ENCODE data around the gene ZNF574. TPM values are rescaled to one million over a fixed set of nuclear protein-coding genes. Genes with fewer than 3 reads are reported as not detected.

ZNF574 gene
- total and polyA plus RNA-seq, 2 experiments from 2014 or later: 19.4 to 61.2 TPM

- TF ChIP-seq ZNF462 (CRISPR knock-in tag; IDR thresholded peaks at IDR 0.05) (no peak), EZH2 (IDR thresholded peaks at IDR 0.05; ENCODE audit: low read depth, unreplicated experiment) (no peak)
- TF ChIP-seq, protein P1, sequence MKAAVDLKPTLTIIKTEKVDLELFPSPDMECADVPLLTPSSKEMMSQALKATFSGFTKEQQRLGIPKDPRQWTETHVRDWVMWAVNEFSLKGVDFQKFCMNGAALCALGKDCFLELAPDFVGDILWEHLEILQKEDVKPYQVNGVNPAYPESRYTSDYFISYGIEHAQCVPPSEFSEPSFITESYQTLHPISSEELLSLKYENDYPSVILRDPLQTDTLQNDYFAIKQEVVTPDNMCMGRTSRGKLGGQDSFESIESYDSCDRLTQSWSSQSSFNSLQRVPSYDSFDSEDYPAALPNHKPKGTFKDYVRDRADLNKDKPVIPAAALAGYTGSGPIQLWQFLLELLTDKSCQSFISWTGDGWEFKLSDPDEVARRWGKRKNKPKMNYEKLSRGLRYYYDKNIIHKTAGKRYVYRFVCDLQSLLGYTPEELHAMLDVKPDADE (IDR thresholded peaks at IDR 0.05): no peak
Measured at GRCh38 chr19:42052241-42052863, 23.6 kb upstream of the ZNF574 start (continued).

DNA sequence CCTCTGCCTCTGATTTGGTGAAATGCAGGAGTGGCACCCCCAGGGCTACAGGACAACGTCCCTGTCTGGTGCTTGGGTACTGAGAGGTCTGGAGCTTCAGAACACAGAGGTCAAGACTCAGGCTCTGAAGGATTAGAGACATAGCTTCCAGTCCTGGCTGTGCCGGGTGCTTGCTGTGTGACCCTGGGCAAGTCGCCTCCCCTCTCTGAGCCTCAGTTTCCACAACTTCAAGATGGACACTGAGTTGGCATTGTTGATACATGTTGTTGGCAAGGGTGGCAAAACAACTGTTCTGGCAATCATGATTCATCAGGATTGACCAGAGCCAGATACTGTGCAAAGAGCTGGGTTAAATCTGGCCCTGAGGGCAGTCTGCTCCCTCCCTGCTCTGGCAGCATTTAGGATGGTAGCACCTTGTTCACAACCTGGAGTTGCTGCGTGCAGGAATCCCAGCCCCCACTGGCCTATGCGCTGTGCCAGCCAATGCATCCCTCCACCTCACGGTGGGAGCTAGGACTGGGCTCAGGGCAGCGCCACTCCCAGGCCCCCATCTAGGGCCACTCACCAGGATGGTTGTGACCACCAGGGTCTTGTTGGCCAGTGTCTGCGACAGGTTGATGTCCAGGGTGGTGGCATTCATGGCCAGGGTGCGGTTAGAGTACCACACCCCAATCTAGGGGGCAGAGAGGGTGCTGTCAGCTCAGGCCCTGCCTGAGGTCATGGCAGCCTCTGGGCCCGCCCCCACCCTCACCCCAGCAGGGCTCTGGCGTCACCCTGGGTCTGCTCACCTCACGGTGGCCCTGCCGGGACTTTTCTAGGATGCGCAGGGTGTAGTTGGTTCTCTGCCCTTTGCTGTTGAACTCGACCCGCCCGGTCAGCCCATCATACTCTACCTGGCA lies 22.7 kb upstream of the ZNF574 start:
- H3K27ac ChIP-seq (ENCODE audit: low read depth): no peak overlapping the region
- DNase-seq (ENCODE audit: low spot score): no peak
- Mint-ChIP-seq H3K27ac (no peak overlapping the region), H3K36me3 (ENCODE audit: low read depth) (peaks cover 70% of the 10 kb centered on the region), H3K9me3 (no peaks in the 10 kb centered on the region; the same call in 2 of the 3 replicates), H3K27me3 (ENCODE audit: insufficient read depth, low read depth, poor library complexity) (peaks cover 8% of the 10 kb centered on the region), H3K4me1 (no peaks in the 10 kb centered on the region), H3K4me3 (no peak overlapping the region)
- no peaks in the 10 kb centered on the region for H3K4me1 ChIP-seq (ENCODE audit: insufficient read depth)
- H4K20me1 ChIP-seq (replicated peaks; ENCODE audit: insufficient read depth): peaks cover 4% of the 10 kb centered on the region; the same call in 1 of the 2 replicates
- no peaks in the 10 kb centered on the region for H3K27me3 ChIP-seq (ENCODE audit: insufficient read depth)
- H3K36me3 ChIP-seq (ENCODE audit: insufficient read depth): peaks cover 13% of the 10 kb centered on the region
- H3K79me2 ChIP-seq (replicated peaks; ENCODE audit: insufficient read depth): no peaks in the 10 kb centered on the region
- H3K9me2 ChIP-seq (ENCODE audit: insufficient read depth): no peaks in the 10 kb centered on the region
- no peak overlapping the region for H2AFZ ChIP-seq
- no peak overlapping the region for H3K4me3 ChIP-seq
- ATAC-seq: no peak
- H3F3A ChIP-seq (replicated peaks; ENCODE audit: low read depth): peaks cover 2% of the 10 kb centered on the region; the same call in 1 of the 2 replicates
- no peak overlapping the region for H3K4me2 ChIP-seq
- no peak for TF ChIP-seq ZNF462 (CRISPR knock-in tag; IDR thresholded peaks at IDR 0.05)
- no peak for TF ChIP-seq JUNB (IDR thresholded peaks at IDR 0.05; ENCODE audit: unreplicated experiment)
